Nephron (organoid): Measurements from ENCODE around the gene CABP1.

Experiments used
- H3K27ac Mint-ChIP-seq, 3 experiments: 2 replicates each; pipeline ENCODE4 v1.8.0; 2020; ENCODE audit warnings: mixed read lengths in 3 of 3, mild to moderate bottlenecking in 2 of 3, moderate library complexity in 1 of 3
- H3K27me3 Mint-ChIP-seq: 2 replicates; pipeline ENCODE4 v1.8.0; 2021; ENCODE audit warnings: low read depth, mild to moderate bottlenecking, moderate library complexity, mixed read lengths
- H3K36me3 Mint-ChIP-seq: 2 replicates; pipeline ENCODE4 v1.8.0; 2020; ENCODE audit warnings: low read depth, mixed read lengths
- H3K4me1 Mint-ChIP-seq: 2 replicates; pipeline ENCODE4 v1.8.0; 2020; ENCODE audit warnings: mixed read lengths
- H3K4me3 Mint-ChIP-seq, 3 experiments: 2 replicates each; pipeline ENCODE4 v1.8.0; 2020; ENCODE audit warnings: mild to moderate bottlenecking in 3 of 3, mixed read lengths in 3 of 3, moderate library complexity in 2 of 3
- H3K9me3 Mint-ChIP-seq: 2 replicates; pipeline ENCODE4 v1.8.0; 2020; ENCODE audit warnings: mixed read lengths
- TF ChIP-seq, protein P1 (sequence below), 3 experiments: fragments of 200-600 bp; sonication (generic); IDR thresholded peaks; one replicate each; pipeline ENCODE4 v1.5.0; 2021; ENCODE audit warnings: antibody characterized with exemption in 3 of 3; ENCODE audit not compliant: unreplicated experiment in 3 of 3

Gene CABP1

DNA sequence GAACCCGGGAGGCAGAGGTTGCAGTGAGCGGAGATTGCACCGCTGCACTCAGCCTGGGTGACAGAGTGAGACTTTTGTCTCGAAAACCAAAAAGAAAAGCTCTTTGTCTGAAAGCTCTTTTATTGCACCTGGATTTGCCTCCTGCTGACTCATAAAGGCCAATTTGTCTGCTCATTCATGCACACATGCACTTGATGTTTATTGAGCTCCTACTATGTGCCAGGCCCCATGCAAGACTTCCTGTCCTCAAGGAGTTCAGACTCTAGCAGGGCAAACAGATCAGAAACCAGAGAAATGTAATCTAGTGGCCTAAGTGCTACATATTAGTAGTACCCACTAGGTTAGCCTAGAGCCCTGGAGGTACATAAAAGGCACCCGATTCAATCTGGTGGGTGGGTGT is 30.2 kb downstream of the CABP1 start:
- no peaks in the 10 kb centered on the region for H3K27me3 Mint-ChIP-seq
- no peak overlapping the region for H3K27ac Mint-ChIP-seq
- TF ChIP-seq, protein P1, sequence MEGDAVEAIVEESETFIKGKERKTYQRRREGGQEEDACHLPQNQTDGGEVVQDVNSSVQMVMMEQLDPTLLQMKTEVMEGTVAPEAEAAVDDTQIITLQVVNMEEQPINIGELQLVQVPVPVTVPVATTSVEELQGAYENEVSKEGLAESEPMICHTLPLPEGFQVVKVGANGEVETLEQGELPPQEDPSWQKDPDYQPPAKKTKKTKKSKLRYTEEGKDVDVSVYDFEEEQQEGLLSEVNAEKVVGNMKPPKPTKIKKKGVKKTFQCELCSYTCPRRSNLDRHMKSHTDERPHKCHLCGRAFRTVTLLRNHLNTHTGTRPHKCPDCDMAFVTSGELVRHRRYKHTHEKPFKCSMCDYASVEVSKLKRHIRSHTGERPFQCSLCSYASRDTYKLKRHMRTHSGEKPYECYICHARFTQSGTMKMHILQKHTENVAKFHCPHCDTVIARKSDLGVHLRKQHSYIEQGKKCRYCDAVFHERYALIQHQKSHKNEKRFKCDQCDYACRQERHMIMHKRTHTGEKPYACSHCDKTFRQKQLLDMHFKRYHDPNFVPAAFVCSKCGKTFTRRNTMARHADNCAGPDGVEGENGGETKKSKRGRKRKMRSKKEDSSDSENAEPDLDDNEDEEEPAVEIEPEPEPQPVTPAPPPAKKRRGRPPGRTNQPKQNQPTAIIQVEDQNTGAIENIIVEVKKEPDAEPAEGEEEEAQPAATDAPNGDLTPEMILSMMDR (IDR thresholded peaks at IDR 0.05; ENCODE audit: unreplicated experiment in 3 of 3) = no peak
- H3K4me1 Mint-ChIP-seq = peaks cover 5% of the 10 kb centered on the region
- no peaks in the 10 kb centered on the region for H3K9me3 Mint-ChIP-seq
- no peak overlapping the region for H3K4me3 Mint-ChIP-seq
- H3K36me3 Mint-ChIP-seq = no peaks in the 10 kb centered on the region

DNA sequence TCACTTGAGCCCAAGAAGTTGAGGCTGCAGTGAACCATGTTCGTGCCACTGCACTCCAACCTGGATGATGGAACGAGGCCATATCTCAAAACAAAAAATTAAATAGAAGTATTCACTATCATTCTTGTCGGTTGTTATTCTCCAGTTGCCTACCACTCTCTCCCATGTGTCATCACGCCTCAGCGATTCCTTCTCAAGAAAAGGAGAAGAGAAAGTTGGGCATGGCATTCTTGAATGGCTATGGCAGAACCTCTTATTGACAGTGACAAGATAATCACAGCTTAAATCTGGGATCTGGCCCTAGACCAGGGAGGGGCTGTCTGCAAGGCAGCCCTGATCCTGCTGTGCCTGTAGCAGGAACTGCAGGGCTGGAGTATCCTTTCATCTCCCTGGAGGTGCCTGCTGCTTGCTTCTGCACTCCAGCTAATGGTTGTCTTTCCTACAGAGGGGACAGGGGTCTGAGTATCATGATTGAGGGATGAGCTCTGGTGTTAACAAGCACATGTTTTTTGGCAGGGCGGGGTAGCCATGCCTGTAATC is 33.7 kb downstream of the CABP1 start:
- TF ChIP-seq, protein P1 (IDR thresholded peaks at IDR 0.05; ENCODE audit: unreplicated experiment in 3 of 3) = no peak

DNA sequence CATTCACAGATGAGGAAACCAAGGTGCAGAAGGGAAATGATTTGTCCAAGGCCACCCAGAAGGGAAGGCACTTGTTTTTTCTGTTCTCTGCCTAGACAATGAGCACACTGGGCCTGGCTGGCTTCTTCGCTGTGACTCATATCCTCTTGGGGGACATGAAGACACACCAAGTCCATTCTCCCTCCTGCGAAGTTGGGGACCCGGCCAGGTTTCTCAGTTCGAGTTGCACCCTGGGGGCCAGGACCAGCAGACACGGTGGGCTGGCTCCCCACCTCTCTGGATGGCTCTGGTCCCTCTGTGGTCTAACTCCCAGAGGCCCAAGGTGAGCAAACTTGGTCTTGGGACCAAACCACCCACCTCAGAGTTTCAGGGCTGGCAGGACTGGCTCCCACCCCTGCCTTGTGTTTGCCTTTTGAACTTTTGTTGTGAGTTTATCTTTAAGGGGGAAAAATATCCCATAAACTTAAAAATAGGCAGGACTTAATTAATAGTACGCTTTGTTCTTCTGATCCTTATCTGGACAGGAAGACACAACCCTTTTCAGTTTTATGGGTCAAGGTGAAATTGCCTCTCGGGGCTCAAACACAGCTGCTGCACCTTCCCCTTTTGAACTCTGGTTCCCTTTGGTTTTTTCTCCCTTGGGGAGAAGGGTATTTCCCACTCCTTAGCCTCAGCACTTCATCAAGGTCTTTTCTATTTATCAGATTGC is 37.5 kb downstream of the CABP1 start:
- H3K36me3 Mint-ChIP-seq = no peaks in the 10 kb centered on the region
- H3K4me1 Mint-ChIP-seq = no peaks in the 10 kb centered on the region
- no peak overlapping the region for H3K27ac Mint-ChIP-seq
- TF ChIP-seq, protein P1 (IDR thresholded peaks at IDR 0.05; ENCODE audit: unreplicated experiment in 3 of 3) = no peak
- peaks cover 4% of the 10 kb centered on the region for H3K27me3 Mint-ChIP-seq
- H3K4me3 Mint-ChIP-seq = no peak overlapping the region
- no peaks in the 10 kb centered on the region for H3K9me3 Mint-ChIP-seq

More for the DNA sequence above, 33.7 kb downstream of the CABP1 start:
- H3K9me3 Mint-ChIP-seq = no peaks in the 10 kb centered on the region
- peaks cover 4% of the 10 kb centered on the region for H3K27me3 Mint-ChIP-seq
- H3K36me3 Mint-ChIP-seq = no peaks in the 10 kb centered on the region
- no peak overlapping the region for H3K4me3 Mint-ChIP-seq
- H3K27ac Mint-ChIP-seq = no peak overlapping the region
- no peaks in the 10 kb centered on the region for H3K4me1 Mint-ChIP-seq

DNA sequence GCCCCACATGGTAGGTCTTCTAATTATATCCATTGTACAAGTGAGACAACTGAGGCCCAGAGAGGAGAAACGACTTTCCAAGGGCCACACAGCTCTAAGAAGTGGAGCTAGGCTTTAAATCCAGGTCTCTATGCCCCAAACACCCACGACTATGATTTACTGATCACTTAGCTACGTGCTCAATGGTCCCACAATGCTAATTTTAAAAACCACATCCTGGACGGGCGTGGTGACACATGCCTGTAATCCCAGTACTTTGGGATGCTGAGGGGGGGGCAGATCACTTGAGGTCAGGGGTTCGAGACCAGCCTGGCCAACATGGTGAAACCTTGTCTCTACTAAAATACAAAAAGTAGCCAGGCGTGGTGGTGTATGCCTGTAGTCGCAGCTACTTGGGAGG is 38.1 kb downstream of the CABP1 start:
- TF ChIP-seq, protein P1 (IDR thresholded peaks at IDR 0.05; ENCODE audit: unreplicated experiment in 3 of 3) = no peak
- H3K36me3 Mint-ChIP-seq = no peaks in the 10 kb centered on the region
- H3K4me3 Mint-ChIP-seq = no peak overlapping the region
- H3K27me3 Mint-ChIP-seq = peaks cover 4% of the 10 kb centered on the region
- no peaks in the 10 kb centered on the region for H3K9me3 Mint-ChIP-seq
- H3K4me1 Mint-ChIP-seq = no peaks in the 10 kb centered on the region
- no peak overlapping the region for H3K27ac Mint-ChIP-seq

DNA sequence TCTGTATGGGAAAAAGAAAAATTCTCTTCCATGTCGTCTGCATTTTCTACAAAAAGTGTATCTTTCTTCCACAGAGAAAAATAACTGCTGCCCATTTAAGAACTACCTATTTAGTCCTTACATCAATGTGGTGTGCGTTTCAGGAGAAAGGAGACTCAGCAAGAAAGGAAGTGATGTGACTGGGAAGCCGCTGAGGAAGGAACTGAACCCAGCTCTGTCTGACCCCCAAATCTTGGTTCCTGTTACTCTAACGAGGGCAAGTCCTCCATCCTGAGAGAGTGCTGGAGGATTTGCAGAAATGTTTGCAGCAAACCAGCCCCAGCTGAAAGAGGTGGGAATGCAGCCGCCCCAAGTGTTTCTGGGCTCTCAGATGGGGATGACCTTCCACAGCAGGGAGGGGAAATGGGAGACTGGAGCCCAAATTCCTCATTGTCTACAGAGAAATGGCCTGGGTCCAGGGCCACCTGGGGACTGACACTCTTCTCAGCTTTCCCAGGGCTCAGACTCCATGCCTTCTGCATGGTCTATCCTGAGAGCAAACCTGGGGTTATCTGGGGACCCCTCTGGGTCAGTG is 39.8 kb downstream of the CABP1 start:
- TF ChIP-seq, protein P1 (IDR thresholded peaks at IDR 0.05; ENCODE audit: unreplicated experiment in 3 of 3) = no peak
- H3K27me3 Mint-ChIP-seq = peaks cover 4% of the 10 kb centered on the region
- H3K36me3 Mint-ChIP-seq = no peaks in the 10 kb centered on the region
- H3K9me3 Mint-ChIP-seq = no peaks in the 10 kb centered on the region
- H3K4me3 Mint-ChIP-seq = no peak overlapping the region
- no peak overlapping the region for H3K27ac Mint-ChIP-seq
- H3K4me1 Mint-ChIP-seq = no peaks in the 10 kb centered on the region
